GM12878 (cell line): ENCODE data around the gene CLDN4. TPM values are rescaled to one million over a fixed set of nuclear protein-coding genes. Genes with fewer than 3 reads are reported as not detected.

Experiments used
- ATF7 ChIP-seq: fragments of 450-650 bp; IDR thresholded peaks from 2 replicates; pipeline ENCODE4 v1.6.1; 2016; ENCODE audit warnings: low read depth, mild to moderate bottlenecking
- BCL11A ChIP-seq: IDR thresholded peaks from 2 replicates; pipeline ENCODE4 v1.6.1; 2011; ENCODE audit warnings: low read depth, low read length
- CBFB ChIP-seq: IDR thresholded peaks from 2 replicates; pipeline ENCODE4 v1.6.1; 2016; ENCODE audit warnings: antibody characterized with exemption, low read depth
- DPF2 ChIP-seq: fragments of 450-650 bp; IDR thresholded peaks from 2 replicates; pipeline ENCODE4 v1.6.1; 2017; ENCODE audit warnings: mild to moderate bottlenecking
- ESRRA ChIP-seq: IDR thresholded peaks from 2 replicates; pipeline ENCODE4 v1.6.1; 2012; ENCODE audit warnings: mild to moderate bottlenecking, low read length, improper control_type of control experiment
- ETV6 ChIP-seq, 2 experiments: fragments of 450-650 bp in 1 of 2; IDR thresholded peaks in 1 of 2; conservative IDR thresholded peaks in 1 of 2; 2 replicates each; pipeline ENCODE4 v1.6.1; 2014; ENCODE audit warnings: antibody characterized with exemption in 1 of 2, borderline replicate concordance in 1 of 2, low read depth in 1 of 2, mild to moderate bottlenecking in 1 of 2, moderate library complexity in 1 of 2
- FOXK2 ChIP-seq: fragments of 450-650 bp; IDR thresholded peaks from 2 replicates; pipeline ENCODE4 v1.6.1; 2017; ENCODE audit warnings: mild to moderate bottlenecking, moderate library complexity
- HCFC1 ChIP-seq: fragments of 150-350 bp; IDR thresholded peaks from 2 replicates; pipeline ENCODE4 v1.6.1; 2014; ENCODE audit warnings: low read length
- MYB ChIP-seq: fragments of 150-350 bp; IDR thresholded peaks from 2 replicates; pipeline ENCODE4 v1.6.1; 2014; ENCODE audit warnings: mild to moderate bottlenecking, low read depth, low read length, borderline replicate concordance
- NFYB ChIP-seq: IDR thresholded peaks from 2 replicates; pipeline ENCODE4 v1.6.1; 2011; ENCODE audit warnings: low read depth, mild to moderate bottlenecking, low read length, improper control_type of control experiment, moderate library complexity; ENCODE audit not compliant: insufficient read depth
- POU2F2 ChIP-seq: IDR thresholded peaks from 3 replicates; pipeline ENCODE4 v1.6.1; 2011; ENCODE audit warnings: low read depth, mild to moderate bottlenecking, low read length, borderline replicate concordance
- RB1 ChIP-seq: fragments of 450-650 bp; formaldehyde crosslinking; IDR thresholded peaks from 2 replicates; pipeline ENCODE4 v1.6.1; 2017; ENCODE audit warnings: mild to moderate bottlenecking, borderline replicate concordance
- RUNX3 ChIP-seq: IDR thresholded peaks from 2 replicates; pipeline ENCODE4 v1.6.1; 2012; ENCODE audit warnings: low read length, inconsistent platforms
- SIX5 ChIP-seq: IDR thresholded peaks from 2 replicates; pipeline ENCODE4 v1.6.1; 2011; ENCODE audit warnings: mild to moderate bottlenecking, low read depth, low read length, moderate library complexity; ENCODE audit not compliant: severe bottlenecking
- SP1 ChIP-seq: IDR thresholded peaks from one replicate; pipeline ENCODE4 v1.6.1; 2011; ENCODE audit warnings: low read depth, low read length
- SREBF2 ChIP-seq: IDR thresholded peaks from 2 replicates; pipeline ENCODE4 v1.6.1; 2012; ENCODE audit warnings: mild to moderate bottlenecking, low read length
- TCF12 ChIP-seq: IDR thresholded peaks from 2 replicates; pipeline ENCODE4 v1.6.1; 2011; ENCODE audit warnings: low read depth, mild to moderate bottlenecking, low read length
- TCF3 ChIP-seq: IDR thresholded peaks from 2 replicates; pipeline ENCODE4 v1.6.1; 2012; ENCODE audit warnings: low read depth, mild to moderate bottlenecking, low read length, borderline replicate concordance; ENCODE audit not compliant: insufficient read depth
- ZSCAN29 ChIP-seq: fragments of 450-650 bp; IDR thresholded peaks from 2 replicates; pipeline ENCODE4 v1.6.1; 2017; ENCODE audit warnings: mild to moderate bottlenecking, moderate library complexity
- polyA plus RNA-seq, 11 experiments: library from polyadenylated mRNA; depleted of rRNA in 4 of 11; unstranded in 6 of 11; stranded (reverse) in 5 of 11; fragments of >200 nt; fragmentation: Nextera tagmentation in 4 of 11; fragmentation: Illumina TruSeq in 1 of 11; extraction: Ambion mirVana in 4 of 11; extraction: Trizol in 1 of 11; gene quantifications; 1 replicate in 1 of 11; 2 replicates in 10 of 11; pipeline versions ENCODE4 v1.2.1 to v1.2.3, GENCODE V29; 2011 to 2016; ENCODE audit warnings: inconsistent platforms in 2 of 11, missing spikeins in 2 of 11, low read depth in 1 of 11
- total RNA-seq, 4 experiments: library from RNA; depleted of rRNA in 3 of 4; stranded (reverse); fragments of >200 nt in 3 of 4; fragmentation: Illumina TruSeq in 1 of 4; extraction: Trizol in 1 of 4; gene quantifications; 2 replicates each; pipeline versions ENCODE4 v1.2.1 to v1.2.3, GENCODE V29; 2013 to 2021
- TF ChIP-seq, protein P1 (sequence below): fragments of 450-650 bp; IDR thresholded peaks from 2 replicates; pipeline ENCODE4 v1.6.1; 2016; ENCODE audit warnings: mild to moderate bottlenecking
- TF ChIP-seq, protein P2 (sequence below): fragments of 450-650 bp; IDR thresholded peaks from 2 replicates; pipeline ENCODE4 v1.6.1; 2017; ENCODE audit warnings: mild to moderate bottlenecking, moderate library complexity
- TF ChIP-seq, protein P3 (sequence below): IDR thresholded peaks from 2 replicates; pipeline ENCODE4 v1.6.1; 2012; ENCODE audit warnings: low read depth, low read length, improper control_type of control experiment
- TF ChIP-seq, protein P4 (sequence below): fragments of 450-650 bp; IDR thresholded peaks from 2 replicates; pipeline ENCODE4 v1.6.1; 2017; ENCODE audit warnings: low read depth, mild to moderate bottlenecking, moderate library complexity

CLDN4 gene
- total and polyA plus RNA-seq, 10 of the 15 experiments (the other 5 are each of a cell fraction or from before 2014, with no cell fraction given), result 0.04 to 0.38 (median 0.06) TPM; not detected in 6

DNA sequence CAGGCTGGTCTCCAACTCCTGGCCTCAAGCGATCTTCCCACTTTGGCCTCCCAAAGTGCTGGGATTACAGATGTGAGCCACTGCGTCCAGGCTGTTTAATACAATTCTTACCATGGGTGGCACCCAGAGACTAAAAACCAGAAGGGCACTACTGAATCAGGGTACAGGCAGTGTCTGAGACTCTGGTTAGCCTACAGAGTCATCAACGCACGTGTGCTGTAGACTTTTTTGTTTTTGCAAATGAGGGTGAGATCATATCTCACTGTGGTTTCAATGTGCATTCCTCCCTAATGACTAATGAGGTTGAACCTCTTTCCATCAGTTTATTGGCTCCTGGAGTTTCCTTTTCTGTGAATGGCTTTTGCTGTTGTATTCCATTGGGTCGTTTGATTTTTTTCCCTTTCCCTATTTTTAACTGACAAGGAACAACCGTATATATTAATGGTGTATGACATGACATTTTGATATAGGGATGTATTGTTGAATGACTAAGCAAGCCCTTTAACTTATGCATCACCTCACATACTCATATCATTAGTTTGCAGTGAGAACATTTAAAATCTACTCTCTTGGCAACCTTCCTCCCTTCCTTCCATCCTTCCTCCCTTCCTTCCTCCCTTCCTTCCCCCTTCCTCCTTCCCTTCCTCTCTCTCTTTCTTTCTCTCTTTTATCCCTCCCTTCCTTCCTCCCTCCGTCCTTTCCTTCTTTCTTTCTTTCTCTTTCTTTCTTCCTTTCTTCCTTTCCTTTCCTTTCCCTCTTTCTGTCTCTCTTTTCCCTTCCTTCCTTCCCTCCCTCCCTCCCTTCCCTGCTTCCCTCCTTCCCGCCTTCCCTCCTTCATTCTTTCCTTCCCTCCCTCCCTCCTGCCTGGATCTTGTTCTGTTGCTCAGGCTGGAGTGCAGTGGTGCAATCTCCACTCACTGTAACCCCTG lies 20.9 kb downstream of the CLDN4 start (continued):
- TF ChIP-seq, protein P1, sequence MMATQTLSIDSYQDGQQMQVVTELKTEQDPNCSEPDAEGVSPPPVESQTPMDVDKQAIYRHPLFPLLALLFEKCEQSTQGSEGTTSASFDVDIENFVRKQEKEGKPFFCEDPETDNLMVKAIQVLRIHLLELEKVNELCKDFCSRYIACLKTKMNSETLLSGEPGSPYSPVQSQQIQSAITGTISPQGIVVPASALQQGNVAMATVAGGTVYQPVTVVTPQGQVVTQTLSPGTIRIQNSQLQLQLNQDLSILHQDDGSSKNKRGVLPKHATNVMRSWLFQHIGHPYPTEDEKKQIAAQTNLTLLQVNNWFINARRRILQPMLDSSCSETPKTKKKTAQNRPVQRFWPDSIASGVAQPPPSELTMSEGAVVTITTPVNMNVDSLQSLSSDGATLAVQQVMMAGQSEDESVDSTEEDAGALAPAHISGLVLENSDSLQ, result peak; percentile 10; the same call in 1 of the 2 replicates
- no peak for TF ChIP-seq ZSCAN29
- no peak for TF ChIP-seq HCFC1
- TF ChIP-seq SIX5, result no peak
- peak; percentile 49; the same call in 1 of the 2 replicates for TF ChIP-seq BCL11A
- TF ChIP-seq DPF2, result peak; percentile 49; the same call in 1 of the 2 replicates
- peak; percentile 94 for TF ChIP-seq ATF7
- TF ChIP-seq MYB, result no peak
- TF ChIP-seq, protein P2, sequence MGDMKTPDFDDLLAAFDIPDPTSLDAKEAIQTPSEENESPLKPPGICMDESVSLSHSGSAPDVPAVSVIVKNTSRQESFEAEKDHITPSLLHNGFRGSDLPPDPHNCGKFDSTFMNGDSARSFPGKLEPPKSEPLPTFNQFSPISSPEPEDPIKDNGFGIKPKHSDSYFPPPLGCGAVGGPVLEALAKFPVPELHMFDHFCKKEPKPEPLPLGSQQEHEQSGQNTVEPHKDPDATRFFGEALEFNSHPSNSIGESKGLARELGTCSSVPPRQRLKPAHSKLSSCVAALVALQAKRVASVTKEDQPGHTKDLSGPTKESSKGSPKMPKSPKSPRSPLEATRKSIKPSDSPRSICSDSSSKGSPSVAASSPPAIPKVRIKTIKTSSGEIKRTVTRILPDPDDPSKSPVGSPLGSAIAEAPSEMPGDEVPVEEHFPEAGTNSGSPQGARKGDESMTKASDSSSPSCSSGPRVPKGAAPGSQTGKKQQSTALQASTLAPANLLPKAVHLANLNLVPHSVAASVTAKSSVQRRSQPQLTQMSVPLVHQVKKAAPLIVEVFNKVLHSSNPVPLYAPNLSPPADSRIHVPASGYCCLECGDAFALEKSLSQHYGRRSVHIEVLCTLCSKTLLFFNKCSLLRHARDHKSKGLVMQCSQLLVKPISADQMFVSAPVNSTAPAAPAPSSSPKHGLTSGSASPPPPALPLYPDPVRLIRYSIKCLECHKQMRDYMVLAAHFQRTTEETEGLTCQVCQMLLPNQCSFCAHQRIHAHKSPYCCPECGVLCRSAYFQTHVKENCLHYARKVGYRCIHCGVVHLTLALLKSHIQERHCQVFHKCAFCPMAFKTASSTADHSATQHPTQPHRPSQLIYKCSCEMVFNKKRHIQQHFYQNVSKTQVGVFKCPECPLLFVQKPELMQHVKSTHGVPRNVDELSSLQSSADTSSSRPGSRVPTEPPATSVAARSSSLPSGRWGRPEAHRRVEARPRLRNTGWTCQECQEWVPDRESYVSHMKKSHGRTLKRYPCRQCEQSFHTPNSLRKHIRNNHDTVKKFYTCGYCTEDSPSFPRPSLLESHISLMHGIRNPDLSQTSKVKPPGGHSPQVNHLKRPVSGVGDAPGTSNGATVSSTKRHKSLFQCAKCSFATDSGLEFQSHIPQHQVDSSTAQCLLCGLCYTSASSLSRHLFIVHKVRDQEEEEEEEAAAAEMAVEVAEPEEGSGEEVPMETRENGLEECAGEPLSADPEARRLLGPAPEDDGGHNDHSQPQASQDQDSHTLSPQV, result no peak
- 0 out of 3 replicates have a peak, but pooled peaks have one; percentile 37 for TF ChIP-seq POU2F2
- no peak for TF ChIP-seq FOXK2
- TF ChIP-seq, protein P3, sequence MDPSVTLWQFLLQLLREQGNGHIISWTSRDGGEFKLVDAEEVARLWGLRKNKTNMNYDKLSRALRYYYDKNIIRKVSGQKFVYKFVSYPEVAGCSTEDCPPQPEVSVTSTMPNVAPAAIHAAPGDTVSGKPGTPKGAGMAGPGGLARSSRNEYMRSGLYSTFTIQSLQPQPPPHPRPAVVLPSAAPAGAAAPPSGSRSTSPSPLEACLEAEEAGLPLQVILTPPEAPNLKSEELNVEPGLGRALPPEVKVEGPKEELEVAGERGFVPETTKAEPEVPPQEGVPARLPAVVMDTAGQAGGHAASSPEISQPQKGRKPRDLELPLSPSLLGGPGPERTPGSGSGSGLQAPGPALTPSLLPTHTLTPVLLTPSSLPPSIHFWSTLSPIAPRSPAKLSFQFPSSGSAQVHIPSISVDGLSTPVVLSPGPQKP, result no peak
- TF ChIP-seq NFYB, result no peak
- peak in 1 of 2 experiments; percentile 88; a peak in 2 of 4 replicates for TF ChIP-seq ETV6 (conservative IDR thresholded peaks at IDR 0.05 in 1 of 2, IDR thresholded peaks at IDR 0.05 in 1 of 2; ENCODE audit: borderline replicate concordance in 1 of 2, low read depth in 1 of 2)
- no peak for TF ChIP-seq TCF3
- TF ChIP-seq SP1, result no peak
- no peak for TF ChIP-seq TCF12
- TF ChIP-seq RUNX3, result peak; percentile 81
- TF ChIP-seq, protein P4, sequence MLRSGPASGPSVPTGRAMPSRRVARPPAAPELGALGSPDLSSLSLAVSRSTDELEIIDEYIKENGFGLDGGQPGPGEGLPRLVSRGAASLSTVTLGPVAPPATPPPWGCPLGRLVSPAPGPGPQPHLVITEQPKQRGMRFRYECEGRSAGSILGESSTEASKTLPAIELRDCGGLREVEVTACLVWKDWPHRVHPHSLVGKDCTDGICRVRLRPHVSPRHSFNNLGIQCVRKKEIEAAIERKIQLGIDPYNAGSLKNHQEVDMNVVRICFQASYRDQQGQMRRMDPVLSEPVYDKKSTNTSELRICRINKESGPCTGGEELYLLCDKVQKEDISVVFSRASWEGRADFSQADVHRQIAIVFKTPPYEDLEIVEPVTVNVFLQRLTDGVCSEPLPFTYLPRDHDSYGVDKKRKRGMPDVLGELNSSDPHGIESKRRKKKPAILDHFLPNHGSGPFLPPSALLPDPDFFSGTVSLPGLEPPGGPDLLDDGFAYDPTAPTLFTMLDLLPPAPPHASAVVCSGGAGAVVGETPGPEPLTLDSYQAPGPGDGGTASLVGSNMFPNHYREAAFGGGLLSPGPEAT, result 0 out of 2 replicates have a peak, but pooled peaks have one; percentile 21
- TF ChIP-seq ESRRA, result no peak
- TF ChIP-seq CBFB, result peak; percentile 63; the same call in 1 of the 2 replicates
- TF ChIP-seq RB1, result no peak
- TF ChIP-seq SREBF2, result no peak
